Right renal cortex interstitium (tissue), 3 donors: Measurements from ENCODE around the gene RAB11FIP4. TPM values are rescaled to one million over a fixed set of nuclear protein-coding genes. Genes with fewer than 3 reads are reported as not detected.

Source experiments
- DNase-seq, 3 donors: peaks; one replicate each; pipeline ENCODE4 v3.0.0-alpha.2; 2013; ENCODE audit warnings: low read depth in 3 of 3, low spot score in 2 of 3
- polyA plus RNA-seq, 3 donors: library from polyadenylated mRNA; unstranded; fragments of 120-200 nt; gene quantifications; one replicate each; pipeline ENCODE4 v1.2.1, GENCODE V29; 2013; ENCODE audit not compliant: insufficient read length in 3 of 3

Gene RAB11FIP4
- polyA plus RNA-seq, 3 donors = 15.8 to 19.7 (median 19.1) TPM

DNA sequence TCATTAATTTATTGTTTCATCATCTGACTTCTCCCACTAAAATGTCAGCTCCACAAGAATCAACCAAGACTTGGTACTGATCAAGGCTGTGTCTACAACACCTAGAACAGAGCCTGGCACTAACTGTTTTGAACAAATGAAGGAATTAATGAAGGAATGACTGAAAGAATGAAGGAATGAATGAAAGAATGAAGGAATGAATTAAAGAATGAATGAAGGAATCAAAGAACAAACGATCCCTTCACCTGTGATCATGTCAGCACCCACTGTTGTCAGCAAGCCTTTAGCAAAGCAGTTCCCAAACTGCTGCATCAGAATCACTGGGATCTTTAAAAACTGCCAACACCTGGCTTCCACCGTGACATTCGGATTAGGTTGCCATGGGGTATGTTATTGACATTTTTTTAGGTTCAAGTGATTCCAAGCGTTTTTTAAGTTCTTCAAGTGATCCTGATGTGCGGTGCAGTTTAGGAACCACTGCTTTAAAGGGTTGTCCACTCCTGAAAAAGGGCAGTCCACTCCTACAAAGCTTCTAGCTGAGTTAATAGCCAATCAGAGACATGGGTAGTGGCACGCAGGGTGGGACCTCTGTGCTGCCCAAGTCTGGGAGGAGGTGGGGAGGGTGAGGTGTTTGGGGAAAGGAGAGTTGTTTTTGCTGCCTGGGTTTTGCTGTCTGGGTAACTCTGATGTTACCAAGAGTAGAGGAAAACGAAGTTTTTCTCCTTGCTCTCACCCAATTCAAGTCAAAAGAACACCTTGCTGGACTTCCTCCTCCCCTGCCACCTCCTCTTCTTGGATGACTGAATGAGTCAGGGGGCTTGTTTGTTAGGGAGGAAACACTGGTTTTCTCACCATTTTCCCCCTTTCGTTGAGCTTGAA lies 89.7 kb downstream of the RAB11FIP4 start:
- no peak for DNase-seq

DNA sequence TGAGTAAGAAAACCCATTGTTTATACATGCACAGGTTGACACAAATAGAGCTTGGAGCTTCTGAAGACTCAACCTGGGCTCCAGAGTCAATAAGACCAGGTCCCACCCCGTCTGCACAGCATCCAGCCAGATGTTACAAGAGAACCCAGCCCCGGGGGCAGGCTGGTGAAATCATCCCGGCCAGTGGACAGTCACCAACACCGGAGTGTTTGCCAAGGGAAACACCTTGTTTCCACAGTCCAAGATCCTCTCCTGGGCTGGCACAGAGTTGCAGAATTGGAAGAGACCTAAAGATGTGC lies 90.3 kb downstream of the RAB11FIP4 start:
- DNase-seq = no peak

DNA sequence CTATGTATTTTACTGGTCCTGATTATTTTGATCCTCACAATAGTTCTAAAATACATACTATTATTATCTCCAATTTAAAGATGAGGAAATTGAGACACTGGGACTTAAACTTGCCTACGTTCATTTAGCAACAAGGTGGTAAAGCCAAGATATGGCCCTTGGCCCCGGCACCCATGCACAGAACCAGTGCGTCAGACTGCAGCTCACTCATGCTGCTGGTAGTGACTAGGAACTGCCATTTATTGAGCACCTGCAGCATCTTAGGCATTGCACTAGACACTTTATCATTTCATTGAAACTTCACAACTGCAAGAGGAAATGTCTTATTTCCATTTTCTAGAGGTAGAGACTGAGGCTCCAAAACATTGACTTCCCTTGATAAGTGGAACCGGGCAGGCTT lies 93.3 kb downstream of the RAB11FIP4 start:
- DNase-seq = no peak

DNA sequence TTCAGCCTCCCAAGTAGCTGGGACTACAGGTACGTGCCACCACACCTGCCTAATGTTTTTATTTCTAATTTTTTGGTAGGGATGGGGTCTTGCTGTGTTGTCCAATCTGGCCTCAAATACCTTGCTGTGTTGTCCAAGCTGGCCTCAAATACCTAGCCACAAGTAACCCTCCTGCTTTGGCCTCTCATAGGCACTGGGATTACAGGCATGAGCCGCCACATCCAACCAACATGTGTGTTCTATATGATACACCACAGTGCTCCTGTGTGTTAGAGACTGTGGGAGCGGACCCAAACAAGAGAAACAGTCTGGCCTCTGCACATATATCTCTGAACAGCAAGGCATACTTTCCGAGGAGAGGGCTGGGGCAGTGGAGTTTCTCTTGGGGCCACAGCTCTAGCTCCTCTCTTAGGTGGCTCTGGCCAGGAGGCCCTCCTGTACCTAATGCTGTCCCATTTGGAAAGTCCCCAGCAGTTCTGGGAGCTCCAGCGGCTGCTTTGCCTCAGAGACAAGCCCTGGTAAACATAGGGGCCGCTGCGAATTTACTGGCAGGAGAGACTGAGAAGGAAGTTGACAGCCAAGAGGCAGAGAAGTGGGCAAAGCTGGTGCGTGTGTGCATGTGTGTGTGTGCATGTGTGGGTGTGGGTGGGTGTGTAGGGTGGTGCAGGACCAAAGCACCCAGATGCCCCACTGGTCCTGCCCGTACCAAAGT lies 95.0 kb downstream of the RAB11FIP4 start:
- no peak for DNase-seq

DNA sequence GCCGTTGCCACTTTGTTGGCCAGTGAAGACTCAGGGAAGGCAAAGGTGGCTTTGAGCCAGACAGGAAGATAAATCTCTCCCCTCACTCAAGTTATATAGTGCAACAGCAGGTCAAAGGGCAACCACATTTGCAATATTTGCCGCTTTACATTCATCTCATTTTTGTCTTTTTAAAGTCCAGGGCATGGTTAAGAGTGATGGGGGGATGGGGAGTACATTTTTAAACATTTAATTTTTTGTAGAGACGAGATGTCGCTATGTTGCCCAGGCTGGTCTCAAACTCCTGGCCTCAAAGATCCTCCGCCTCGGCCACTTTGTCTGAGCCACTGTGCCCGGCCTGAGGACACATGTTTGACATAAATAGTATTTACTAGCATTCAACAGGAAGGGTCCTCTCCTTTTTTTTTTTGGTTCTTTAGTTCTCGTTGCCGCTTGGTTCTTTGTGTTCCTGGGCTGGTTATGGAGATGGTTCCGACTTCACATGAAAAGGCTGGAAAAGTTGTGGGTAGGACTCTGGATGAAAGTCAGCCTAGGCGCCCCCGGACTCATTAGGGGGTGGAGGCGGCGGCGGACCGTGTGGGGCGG lies 95.7 kb downstream of the RAB11FIP4 start:
- DNase-seq = no peak

DNA sequence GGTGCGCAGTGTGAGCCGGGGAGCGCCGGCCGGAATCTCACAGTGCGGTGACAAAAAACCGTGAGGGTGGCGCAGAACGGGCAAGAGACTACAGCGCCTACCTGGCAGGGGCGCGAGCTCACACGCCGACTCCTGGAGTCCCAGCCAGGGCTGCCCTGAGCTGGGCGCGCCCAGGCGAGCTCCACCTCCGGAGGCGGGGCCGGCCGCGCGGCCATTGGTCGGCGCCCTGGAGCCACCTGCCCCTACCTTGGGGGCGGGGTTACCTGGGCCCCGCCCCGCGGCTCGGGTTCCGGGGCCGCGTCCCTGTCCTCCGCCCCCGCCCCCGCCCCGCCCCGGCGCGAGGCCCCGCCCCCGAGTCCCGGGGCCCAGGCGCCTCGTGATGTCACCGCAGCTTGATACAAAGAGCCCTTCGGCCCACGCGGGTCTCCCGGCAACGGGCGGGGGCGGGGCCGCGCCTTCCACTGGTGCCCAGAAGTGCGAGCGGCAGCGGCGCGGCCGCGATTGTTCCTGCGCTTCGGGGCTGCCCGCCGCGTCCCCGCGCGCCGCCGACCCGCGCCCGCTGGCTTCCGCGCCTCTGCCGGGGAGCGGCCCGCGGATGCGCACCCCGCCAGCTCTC lies 96.3 kb downstream of the RAB11FIP4 start:
- DNase-seq = peak in 2 of 3 donors; percentile 70 to 83

DNA sequence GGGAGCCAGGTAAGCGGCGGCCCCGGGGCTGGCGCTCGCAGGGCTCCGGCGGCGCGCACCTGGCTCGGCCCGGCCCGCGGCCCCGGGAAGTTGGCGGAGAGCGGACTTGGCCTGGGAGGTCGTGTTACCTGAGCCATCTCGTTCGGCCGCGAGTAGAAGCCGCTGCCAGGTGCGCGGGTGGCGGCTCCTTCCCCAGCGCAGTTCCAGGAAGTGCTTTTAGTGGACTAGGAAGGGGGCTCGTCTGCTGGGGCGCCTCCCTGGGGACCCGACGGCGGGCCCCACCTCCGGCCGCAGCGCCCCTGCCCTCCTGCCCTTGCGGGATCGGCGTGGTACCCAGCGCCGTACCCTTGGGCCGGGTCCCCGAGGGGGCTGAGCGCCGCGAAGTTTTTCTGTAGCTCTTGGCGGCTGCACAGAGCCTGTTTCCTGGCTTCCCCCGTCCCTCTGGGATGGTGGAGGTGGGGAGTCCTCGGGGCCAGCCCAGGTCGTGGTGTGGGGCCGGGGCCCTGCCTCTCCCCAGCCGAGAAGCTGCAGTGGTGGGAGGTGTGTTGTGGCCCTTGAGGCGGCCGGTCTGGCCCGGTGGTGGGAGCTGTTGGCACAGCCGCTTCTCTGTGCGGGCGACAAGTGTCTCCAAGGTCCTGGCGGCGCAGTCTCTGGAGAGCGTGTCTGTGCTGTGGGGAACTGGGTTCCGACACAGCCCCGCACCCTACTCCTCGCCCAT lies 96.9 kb downstream of the RAB11FIP4 start:
- no peak for DNase-seq

DNA sequence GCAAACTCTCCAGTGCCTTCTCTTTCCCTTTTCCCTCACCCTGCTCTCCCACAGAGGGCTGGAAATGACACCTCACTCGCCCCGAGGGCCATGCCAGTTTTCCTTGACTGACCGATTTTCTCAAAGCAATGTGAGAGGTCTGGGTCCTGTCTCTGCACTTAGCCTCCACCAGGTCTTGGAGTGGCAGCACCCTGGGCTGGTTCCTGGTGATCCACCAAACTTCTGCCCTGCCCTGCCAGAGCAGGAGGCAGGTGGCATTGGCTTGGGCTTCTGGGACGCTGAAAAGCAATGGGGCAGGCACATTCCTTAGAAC lies 97.5 kb downstream of the RAB11FIP4 start:
- no peak for DNase-seq

DNA sequence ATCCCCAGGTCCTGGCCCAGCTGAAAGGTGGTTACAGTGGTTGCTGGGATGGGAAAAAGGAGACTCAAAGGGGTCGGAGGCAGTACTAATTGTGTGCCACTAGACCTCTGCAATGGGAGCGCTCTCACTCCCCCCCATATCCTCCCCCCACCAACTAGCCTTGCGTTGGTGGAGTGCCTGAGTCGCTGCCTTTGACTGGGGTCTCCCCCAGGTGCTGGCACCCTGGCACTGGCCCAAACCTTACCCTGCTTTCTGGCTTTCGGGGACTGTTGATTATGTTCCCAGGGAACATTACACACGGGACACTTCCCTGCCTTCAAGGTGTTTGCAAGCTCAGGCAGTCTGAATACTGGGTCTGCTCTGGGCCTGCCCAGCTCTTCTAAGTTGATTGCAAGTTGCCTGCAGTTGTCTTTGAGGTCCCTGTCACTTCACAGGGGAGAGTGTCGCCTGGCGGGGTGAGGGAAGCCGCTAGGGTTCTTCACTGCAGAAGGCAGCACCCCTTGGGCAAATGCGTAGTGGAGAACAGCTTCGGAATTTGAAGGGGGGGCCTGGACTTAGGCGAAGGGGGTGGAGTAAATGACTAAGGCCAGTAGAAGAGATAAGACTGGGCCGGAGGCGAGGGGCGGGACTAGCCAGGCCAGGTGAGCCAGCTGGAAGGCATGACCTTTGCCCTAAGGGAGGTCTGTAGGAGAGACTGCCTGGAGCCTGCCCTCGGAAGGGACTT lies 98.0 kb downstream of the RAB11FIP4 start:
- no peak for DNase-seq

DNA sequence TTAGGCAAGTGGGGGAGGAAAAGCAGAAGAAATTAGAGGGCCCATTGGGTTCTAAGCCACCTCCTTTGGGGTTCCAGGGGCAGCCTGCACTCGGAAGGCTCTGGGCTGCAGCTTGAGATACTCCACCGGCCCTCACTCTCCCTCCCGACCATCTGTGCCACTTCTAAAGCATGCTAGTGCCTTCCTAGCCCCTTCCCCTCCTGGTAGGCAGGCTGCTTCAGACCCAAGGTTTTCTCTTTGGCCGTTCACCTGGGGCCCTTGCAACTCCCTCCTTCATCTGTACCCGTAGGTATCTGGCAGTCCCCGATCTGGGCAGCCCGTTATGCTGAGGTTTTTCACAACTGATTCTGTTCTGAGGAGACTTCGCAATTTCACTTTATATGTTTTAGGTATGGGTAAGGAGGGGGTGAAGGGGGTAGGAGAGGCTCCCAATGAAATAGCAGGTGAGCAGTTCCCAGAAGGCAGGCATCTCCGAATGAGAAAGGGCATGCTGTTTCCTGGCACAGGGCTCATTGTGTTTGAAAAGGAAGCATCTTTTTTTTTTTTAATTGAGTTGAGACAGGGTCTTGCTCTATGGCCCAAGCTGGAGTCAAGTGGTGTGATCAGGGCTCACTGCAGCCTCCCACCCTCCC lies 98.7 kb downstream of the RAB11FIP4 start:
- DNase-seq = no peak

DNA sequence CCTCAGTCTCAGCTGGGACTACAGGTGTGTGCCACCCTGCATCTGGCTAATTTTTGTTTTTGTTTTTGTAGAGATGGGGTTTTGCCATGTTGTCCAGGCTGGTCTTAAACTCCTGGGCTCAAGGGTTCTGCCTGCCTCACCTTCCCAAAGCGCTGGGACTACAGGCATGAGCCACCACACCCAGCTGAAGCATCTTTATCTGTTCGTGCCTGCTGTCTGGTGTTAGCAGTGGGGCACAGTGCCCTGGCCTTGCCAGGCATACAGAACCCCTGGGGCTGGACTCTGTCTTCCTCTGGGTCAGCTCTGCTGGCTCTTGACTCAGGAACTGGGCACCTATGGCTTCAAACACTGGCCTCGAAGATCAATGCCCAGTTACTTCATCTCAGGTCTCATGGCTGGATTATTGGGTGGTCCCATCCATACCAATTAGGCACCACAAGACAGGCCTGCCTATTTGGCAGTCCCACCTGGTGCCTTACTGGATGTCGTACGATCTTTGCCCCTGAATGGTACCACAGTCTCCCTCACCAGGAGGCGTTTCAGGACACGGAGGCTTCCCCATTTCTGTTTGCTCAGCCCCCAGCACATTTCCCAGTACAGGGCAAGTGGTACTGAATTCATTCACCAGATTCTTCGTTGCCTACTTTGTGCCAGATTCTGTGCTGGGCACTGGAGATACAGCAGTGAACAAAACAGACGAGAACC lies 99.3 kb downstream of the RAB11FIP4 start:
- DNase-seq = no peak

DNA sequence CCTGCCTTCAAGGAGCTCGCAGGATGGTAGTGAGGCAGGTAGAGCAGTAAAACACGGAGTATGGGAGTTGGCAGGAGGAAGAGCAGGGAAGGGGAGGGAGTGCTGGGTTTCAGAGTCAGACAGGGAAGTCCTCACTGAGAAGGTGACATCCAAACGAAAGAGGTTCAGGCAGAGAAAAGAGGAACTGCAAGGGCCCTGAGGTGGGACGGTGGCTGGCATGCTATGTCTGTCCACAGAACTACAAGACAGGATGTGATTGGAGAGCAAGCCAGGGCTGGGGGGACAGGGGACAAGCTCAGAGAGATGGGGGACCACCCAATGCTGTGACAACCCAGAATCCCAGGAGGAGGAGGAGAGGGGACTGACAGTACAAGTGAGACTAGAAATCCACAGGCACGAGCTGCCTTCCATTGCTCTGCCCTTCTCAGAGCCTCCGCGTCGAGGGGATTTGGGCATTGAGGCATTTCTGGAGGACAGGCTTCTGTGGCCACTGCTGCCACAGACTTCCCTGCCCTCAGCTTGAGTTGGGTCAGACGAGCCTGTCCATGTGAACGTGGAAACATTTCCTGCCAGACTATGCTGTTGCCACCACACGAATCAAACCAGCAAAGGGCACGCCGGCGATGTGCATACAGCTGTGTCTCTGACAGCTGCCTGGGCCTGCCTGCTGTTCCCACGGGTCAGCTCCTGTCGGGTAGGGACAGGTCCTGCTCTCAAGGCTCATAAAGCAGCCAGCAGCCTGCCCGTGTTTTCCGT lies 100.1 kb downstream of the RAB11FIP4 start:
- no peak for DNase-seq

DNA sequence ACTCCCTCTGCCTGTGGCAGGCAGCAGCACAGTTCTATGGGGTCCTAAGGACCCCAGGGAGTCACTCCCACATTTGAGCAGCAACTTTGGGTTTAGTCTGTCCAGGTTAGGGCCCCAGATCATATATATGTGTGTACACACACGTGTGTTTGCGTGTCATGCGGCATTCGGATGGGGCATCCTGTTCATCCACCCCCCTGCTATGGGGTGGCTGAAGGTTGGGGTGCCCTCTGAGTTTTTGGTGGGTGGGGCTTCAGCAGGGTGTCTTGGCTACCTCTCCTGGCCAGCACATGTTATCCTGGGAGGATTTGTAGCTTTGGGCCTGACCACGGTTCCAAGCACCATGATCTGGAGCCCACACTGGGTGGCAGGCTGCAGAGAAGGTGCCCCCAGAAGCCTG lies 100.7 kb downstream of the RAB11FIP4 start:
- DNase-seq = no peak

DNA sequence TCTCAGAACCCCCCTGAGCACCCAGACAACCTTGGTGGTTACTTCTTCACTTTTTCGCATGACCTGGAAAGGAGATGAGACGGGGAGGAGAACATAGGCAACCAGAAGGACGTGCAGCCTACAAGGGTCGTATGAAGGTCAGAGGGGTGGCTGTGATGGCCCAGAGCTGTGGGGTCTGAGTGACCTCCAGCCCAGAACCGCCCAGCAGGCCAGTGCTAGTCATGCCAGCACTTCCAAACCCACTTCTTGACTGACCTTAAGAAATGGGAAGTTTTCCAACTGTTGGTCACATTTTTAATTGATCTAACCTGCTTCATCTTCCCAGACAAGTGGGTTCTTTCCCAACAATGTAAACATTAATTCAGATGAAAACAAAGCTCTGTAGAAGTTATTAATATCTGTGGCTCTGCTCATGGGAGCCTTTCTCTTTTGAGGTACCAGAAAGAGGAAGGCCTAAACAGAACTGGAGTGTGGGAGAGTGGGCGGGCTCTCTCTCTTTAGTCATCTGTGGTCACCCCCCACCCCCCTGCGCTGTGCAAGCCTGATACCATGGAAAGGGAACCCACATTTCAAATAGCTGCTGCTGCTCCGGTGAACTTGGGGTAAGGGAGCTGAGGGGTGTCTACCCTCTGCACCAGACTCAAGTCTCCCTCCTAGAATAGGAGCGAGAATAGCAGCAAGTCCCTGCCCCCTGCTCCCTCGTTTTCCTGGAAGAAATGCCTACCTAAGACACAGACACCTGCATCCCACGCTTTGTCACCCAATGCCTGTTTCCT lies 101.6 kb downstream of the RAB11FIP4 start:
- DNase-seq = no peak

DNA sequence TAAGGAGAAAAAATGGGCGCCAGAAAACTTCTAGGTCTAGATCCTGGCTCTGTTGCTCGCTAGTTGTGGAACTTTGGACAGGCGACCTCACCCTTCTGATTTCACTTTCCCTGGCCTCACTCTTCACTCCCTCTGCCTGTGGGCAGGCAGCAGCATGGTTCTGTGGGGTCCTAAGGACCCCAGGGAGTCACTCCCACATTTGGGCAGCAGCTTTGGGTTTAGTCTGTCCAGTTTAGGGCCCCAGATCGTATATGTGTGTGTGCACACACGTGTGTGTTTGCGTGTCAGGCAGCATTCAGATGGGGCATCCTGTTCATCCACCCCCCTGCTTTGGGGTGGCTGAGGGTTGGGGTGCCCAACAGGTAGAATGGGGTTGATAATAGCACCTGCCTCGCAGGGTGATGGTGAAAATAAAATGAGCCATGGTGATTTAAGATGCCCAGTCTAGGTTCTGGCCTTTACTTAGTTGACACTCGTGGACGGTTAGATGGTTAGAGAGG lies 102.2 kb downstream of the RAB11FIP4 start:
- no peak for DNase-seq

DNA sequence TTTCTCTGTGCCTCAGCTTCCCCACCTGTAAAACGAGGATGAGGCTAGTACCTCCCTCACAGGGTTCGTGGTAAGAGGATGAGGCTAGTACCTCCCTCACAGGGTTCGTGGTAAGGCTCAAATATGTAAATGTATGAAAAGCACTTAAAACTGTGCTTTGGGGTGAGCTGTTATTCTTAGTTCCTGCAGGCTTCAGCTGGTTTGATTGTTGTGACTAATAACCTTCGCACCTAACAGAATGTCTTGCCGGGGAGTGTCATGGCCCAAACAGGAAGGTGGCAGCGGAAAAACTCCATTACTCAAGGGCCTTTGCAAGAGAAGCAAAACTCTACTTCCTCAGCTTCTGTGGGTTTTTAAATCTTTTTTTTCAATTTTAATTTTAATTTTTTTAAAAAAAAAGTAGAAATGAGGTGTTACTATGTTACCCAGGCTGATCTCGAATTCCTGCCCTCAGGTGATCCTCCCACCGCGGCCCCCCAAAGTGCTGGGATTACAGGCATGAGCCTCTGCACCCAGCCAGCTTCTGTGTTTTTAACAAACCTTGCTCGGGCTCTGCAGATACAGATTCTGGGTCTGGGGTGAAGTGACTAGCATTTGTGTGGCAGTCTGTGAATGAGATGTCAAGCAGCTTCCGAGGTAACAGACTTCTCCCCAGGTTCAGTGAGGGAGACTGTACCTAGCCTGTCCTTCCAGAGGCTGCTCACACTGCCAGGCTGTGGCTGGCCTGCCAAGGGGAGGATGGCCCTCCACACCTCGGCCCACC lies 103.0 kb downstream of the RAB11FIP4 start:
- DNase-seq = no peak
